ENCODE results near the gene UBR4.

Gene UBR4

DNA sequence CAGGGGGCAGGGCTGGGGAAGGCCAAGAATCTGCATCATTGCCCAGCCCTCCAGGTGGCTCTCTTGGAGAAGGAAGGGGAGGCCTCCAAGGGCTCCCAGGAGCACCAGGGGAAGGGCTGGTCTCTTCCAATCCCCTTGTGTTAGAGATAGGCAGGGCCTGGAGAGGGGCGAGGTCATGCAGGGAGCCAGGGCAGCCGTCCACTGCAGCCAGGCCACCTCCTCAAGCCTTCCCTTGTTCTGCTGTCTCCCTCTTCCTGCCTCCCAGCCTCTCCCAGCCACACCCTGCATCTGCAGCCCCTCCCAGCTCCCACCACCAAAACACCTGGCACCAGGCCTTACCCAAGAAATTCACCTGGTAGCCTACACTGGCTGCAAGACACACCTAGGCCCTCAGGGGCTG is 148.3 kb downstream of the UBR4 start:
- Histone ChIP-seq H3K23ac (ENCODE audit: low read length) (no peak overlapping the region), H3K4me1 (ENCODE audit: control insufficient read depth, low read depth, low read length) (no peaks in the 10 kb centered on the region), H3K79me2 (ENCODE audit: control insufficient read depth, insufficient read depth, low read length) (no peaks in the 10 kb centered on the region), H3K4me2 (ENCODE audit: low read length) (no peak overlapping the region), H4K5ac (ENCODE audit: low read length) (no peak overlapping the region), H2BK120ac (ENCODE audit: low read depth, low read length) (no peak overlapping the region), H3K79me1 (ENCODE audit: low read length) (no peaks in the 10 kb centered on the region), H3K36me3 (ENCODE audit: control insufficient read depth, insufficient read depth, low read length) (no peaks in the 10 kb centered on the region), H3K56ac (ENCODE audit: low read length) (no peak overlapping the region), H2AK5ac (ENCODE audit: low read length) (no peak overlapping the region), H3K18ac (ENCODE audit: low read length) (no peak overlapping the region), H3K27me3 (ENCODE audit: insufficient read depth, low read length, poor library complexity) (no peaks in the 10 kb centered on the region), H4K8ac (ENCODE audit: low read depth, low read length) (no peak overlapping the region), H3K4me3 (ENCODE audit: low read length) (no peak overlapping the region), H3K9ac (ENCODE audit: low read length) (no peak overlapping the region), H2BK5ac (ENCODE audit: low read length) (no peak overlapping the region), H2BK15ac (replicated peaks; ENCODE audit: low read depth) (no peak overlapping the region), H3K4ac (ENCODE audit: low read depth, low read length) (no peak overlapping the region), H3K27ac (ENCODE audit: low read depth, low read length) (no peak overlapping the region)
- no CpG with 5 or more reads among the region's 2 CpGs for WGBS (ENCODE audit: extremely low coverage, insufficient coverage, low lambda C conversion rate)
- DNase-seq: no peak

DNA sequence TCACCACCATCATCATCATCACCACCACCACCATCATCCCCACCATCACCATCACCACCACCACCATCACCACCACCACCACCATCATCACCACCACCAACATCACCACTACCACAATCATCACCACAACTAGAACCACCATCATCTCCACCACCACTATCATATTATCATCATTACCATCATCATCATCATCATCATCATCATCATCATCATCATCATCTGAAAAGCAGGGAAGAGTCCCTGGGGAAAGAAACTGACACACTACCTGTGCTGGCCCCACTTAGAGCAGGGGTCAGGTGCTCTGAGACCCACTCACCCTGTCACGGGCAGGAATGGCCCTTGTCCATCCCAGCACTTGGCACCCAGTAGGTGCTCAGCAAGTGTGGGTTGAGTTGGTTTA is 148.7 kb downstream of the UBR4 start:
- no peak overlapping the region for H4K5ac ChIP-seq (ENCODE audit: low read length)
- no peak overlapping the region for H3K9ac ChIP-seq (ENCODE audit: low read length)
- no peak overlapping the region for H4K8ac ChIP-seq (ENCODE audit: low read depth, low read length)
- no peak overlapping the region for H2BK15ac ChIP-seq (replicated peaks; ENCODE audit: low read depth)
- no peak overlapping the region for H3K4ac ChIP-seq (ENCODE audit: low read depth, low read length)
- H2AK5ac ChIP-seq (ENCODE audit: low read length): no peak overlapping the region
- H3K23ac ChIP-seq (ENCODE audit: low read length): no peak overlapping the region
- no peak overlapping the region for H3K4me2 ChIP-seq (ENCODE audit: low read length)
- no peak overlapping the region for H3K56ac ChIP-seq (ENCODE audit: low read length)
- no CpG with 5 or more reads among the region's 1 CpG for WGBS (ENCODE audit: extremely low coverage, insufficient coverage, low lambda C conversion rate)
- no peaks in the 10 kb centered on the region for H3K36me3 ChIP-seq (ENCODE audit: control insufficient read depth, insufficient read depth, low read length)
- no peak overlapping the region for H3K18ac ChIP-seq (ENCODE audit: low read length)
- H3K4me3 ChIP-seq (ENCODE audit: low read length): no peak overlapping the region
- H3K27me3 ChIP-seq (ENCODE audit: insufficient read depth, low read length, poor library complexity): no peaks in the 10 kb centered on the region
- no peaks in the 10 kb centered on the region for H3K4me1 ChIP-seq (ENCODE audit: control insufficient read depth, low read depth, low read length)
- H2BK120ac ChIP-seq (ENCODE audit: low read depth, low read length): no peak overlapping the region
- no peak overlapping the region for H3K27ac ChIP-seq (ENCODE audit: low read depth, low read length)
- H2BK5ac ChIP-seq (ENCODE audit: low read length): no peak overlapping the region
- H3K79me2 ChIP-seq (ENCODE audit: control insufficient read depth, insufficient read depth, low read length): no peaks in the 10 kb centered on the region
- no peak for DNase-seq
- no peaks in the 10 kb centered on the region for H3K79me1 ChIP-seq (ENCODE audit: low read length)

DNA sequence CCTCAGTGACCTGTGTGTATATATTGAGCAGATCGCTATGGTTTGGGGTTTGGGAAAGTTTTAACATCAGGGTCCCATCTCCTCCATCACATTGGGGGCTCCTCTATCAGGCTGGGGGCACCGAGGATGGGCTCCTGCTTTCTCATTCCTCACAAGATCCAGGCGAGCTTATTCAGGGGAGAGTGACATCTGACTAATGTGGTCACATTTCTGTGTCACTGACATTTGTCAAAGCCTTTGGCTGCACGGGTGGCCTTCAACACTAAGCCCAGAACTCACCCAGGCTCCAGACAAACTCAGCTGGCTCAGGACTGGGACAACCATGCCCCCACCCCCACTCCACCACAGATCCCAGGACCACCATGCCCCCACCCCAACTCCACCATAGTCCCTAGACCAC is 150.3 kb downstream of the UBR4 start:
- no peak overlapping the region for H3K56ac ChIP-seq (ENCODE audit: low read length)
- H4K5ac ChIP-seq (ENCODE audit: low read length): no peak overlapping the region
- H3K9ac ChIP-seq (ENCODE audit: low read length): no peak overlapping the region
- no CpG with 5 or more reads among the region's 4 CpGs for WGBS (ENCODE audit: extremely low coverage, insufficient coverage, low lambda C conversion rate)
- H3K23ac ChIP-seq (ENCODE audit: low read length): no peak overlapping the region
- no peak overlapping the region for H3K4me2 ChIP-seq (ENCODE audit: low read length)
- no peak overlapping the region for H2AK5ac ChIP-seq (ENCODE audit: low read length)
- no peak overlapping the region for H4K8ac ChIP-seq (ENCODE audit: low read depth, low read length)
- H2BK15ac ChIP-seq (replicated peaks; ENCODE audit: low read depth): no peak overlapping the region
- no peak for DNase-seq
- no peaks in the 10 kb centered on the region for H3K27me3 ChIP-seq (ENCODE audit: insufficient read depth, low read length, poor library complexity)
- H2BK120ac ChIP-seq (ENCODE audit: low read depth, low read length): no peak overlapping the region
- H3K79me1 ChIP-seq (ENCODE audit: low read length): no peaks in the 10 kb centered on the region
- H3K18ac ChIP-seq (ENCODE audit: low read length): no peak overlapping the region
- H3K27ac ChIP-seq (ENCODE audit: low read depth, low read length): no peak overlapping the region
- H3K36me3 ChIP-seq (ENCODE audit: control insufficient read depth, insufficient read depth, low read length): no peaks in the 10 kb centered on the region
- H3K79me2 ChIP-seq (ENCODE audit: control insufficient read depth, insufficient read depth, low read length): no peaks in the 10 kb centered on the region
- no peaks in the 10 kb centered on the region for H3K4me1 ChIP-seq (ENCODE audit: control insufficient read depth, low read depth, low read length)
- H3K4me3 ChIP-seq (ENCODE audit: low read length): no peak overlapping the region
- H2BK5ac ChIP-seq (ENCODE audit: low read length): no peak overlapping the region
- no peak overlapping the region for H3K4ac ChIP-seq (ENCODE audit: low read depth, low read length)

DNA sequence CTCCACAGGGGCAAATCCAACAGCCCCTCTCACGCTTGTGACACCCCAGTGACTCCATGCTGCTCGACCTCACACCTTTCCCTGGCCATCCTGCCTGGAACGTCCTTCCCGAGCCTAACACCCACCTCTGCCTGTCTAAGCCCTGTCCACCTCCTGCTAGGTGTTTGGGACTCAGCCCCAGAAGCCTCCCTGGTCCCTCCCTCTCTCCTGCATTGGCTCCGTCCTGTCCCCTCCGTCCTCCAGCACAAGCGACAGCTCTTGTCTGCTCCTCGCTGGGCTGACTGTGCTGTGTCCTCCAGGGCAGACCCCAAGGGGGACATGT is 151.6 kb downstream of the UBR4 start:
- no peak overlapping the region for H3K4ac ChIP-seq (ENCODE audit: low read depth, low read length)
- H3K79me1 ChIP-seq (ENCODE audit: low read length): no peaks in the 10 kb centered on the region
- no peak overlapping the region for H2BK15ac ChIP-seq (replicated peaks; ENCODE audit: low read depth)
- H3K9ac ChIP-seq (ENCODE audit: low read length): no peak overlapping the region
- H3K27me3 ChIP-seq (ENCODE audit: insufficient read depth, low read length, poor library complexity): no peaks in the 10 kb centered on the region
- no peak overlapping the region for H4K8ac ChIP-seq (ENCODE audit: low read depth, low read length)
- no CpG with 5 or more reads among the region's 8 CpGs for WGBS (ENCODE audit: extremely low coverage, insufficient coverage, low lambda C conversion rate)
- H3K18ac ChIP-seq (ENCODE audit: low read length): no peak overlapping the region
- no peak overlapping the region for H2BK120ac ChIP-seq (ENCODE audit: low read depth, low read length)
- H3K79me2 ChIP-seq (ENCODE audit: control insufficient read depth, insufficient read depth, low read length): no peaks in the 10 kb centered on the region
- no peak overlapping the region for H3K27ac ChIP-seq (ENCODE audit: low read depth, low read length)
- no peak overlapping the region for H2BK5ac ChIP-seq (ENCODE audit: low read length)
- no peak overlapping the region for H2AK5ac ChIP-seq (ENCODE audit: low read length)
- no peak overlapping the region for H3K23ac ChIP-seq (ENCODE audit: low read length)
- H3K4me2 ChIP-seq (ENCODE audit: low read length): no peak overlapping the region
- H4K5ac ChIP-seq (ENCODE audit: low read length): no peak overlapping the region
- H3K56ac ChIP-seq (ENCODE audit: low read length): no peak overlapping the region
- no peaks in the 10 kb centered on the region for H3K36me3 ChIP-seq (ENCODE audit: control insufficient read depth, insufficient read depth, low read length)
- no peak overlapping the region for H3K4me3 ChIP-seq (ENCODE audit: low read length)
- no peaks in the 10 kb centered on the region for H3K4me1 ChIP-seq (ENCODE audit: control insufficient read depth, low read depth, low read length)
- DNase-seq: no peak

DNA sequence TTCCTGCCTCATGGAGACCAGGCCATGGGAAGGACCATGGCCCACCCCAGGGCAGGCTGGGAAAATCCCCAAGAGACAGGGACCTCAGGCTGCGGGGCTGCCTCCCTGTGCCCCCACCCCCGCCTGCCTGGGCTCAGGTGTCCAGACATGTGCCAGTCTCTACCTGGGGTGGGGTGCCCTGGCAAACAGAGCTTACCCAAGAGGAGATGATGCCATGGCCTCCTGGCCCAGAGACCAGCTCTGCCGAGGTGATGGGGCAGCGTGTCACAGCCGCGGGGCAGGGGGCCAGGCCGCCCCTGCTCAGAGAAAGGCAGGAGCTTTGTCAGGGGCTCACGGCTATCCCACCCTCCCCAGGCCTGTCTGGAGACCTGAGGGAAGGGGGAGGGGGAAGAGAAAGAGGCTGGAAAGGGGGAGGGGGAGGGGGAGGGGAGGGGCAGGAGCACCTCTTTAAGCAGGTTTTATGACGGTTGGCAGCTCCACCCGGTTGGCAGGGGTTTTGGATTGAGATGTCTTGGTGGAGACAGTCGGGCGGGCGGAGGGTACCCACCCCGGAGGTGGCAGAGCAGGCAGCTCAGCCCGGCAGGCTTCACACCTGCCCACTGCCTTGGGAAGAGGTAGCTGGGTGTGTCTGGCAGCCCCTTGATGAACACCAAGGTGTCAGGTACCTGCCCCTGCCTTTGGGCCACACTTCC is 152.1 kb downstream of the UBR4 start:
- Histone ChIP-seq H3K4me3 (ENCODE audit: low read length) (no peak overlapping the region), H3K4me1 (ENCODE audit: control insufficient read depth, low read depth, low read length) (no peaks in the 10 kb centered on the region), H2BK5ac (ENCODE audit: low read length) (no peak overlapping the region), H3K23ac (ENCODE audit: low read length) (no peak overlapping the region), H2AK5ac (ENCODE audit: low read length) (no peak overlapping the region), H3K79me2 (ENCODE audit: control insufficient read depth, insufficient read depth, low read length) (no peaks in the 10 kb centered on the region), H2BK120ac (ENCODE audit: low read depth, low read length) (no peak overlapping the region), H3K18ac (ENCODE audit: low read length) (no peak overlapping the region), H3K27ac (ENCODE audit: low read depth, low read length) (no peak overlapping the region), H2BK15ac (replicated peaks; ENCODE audit: low read depth) (no peak overlapping the region), H3K79me1 (ENCODE audit: low read length) (no peaks in the 10 kb centered on the region), H3K27me3 (ENCODE audit: insufficient read depth, low read length, poor library complexity) (no peaks in the 10 kb centered on the region), H4K5ac (ENCODE audit: low read length) (no peak overlapping the region), H3K56ac (ENCODE audit: low read length) (no peak overlapping the region), H3K9ac (ENCODE audit: low read length) (no peak overlapping the region), H4K8ac (ENCODE audit: low read depth, low read length) (no peak overlapping the region), H3K4ac (ENCODE audit: low read depth, low read length) (no peak overlapping the region), H3K36me3 (ENCODE audit: control insufficient read depth, insufficient read depth, low read length) (no peaks in the 10 kb centered on the region), H3K4me2 (ENCODE audit: low read length) (no peak overlapping the region)
- WGBS (ENCODE audit: extremely low coverage, insufficient coverage, low lambda C conversion rate): no CpG with 5 or more reads among the region's 15 CpGs
- peak; percentile 27 for DNase-seq

DNA sequence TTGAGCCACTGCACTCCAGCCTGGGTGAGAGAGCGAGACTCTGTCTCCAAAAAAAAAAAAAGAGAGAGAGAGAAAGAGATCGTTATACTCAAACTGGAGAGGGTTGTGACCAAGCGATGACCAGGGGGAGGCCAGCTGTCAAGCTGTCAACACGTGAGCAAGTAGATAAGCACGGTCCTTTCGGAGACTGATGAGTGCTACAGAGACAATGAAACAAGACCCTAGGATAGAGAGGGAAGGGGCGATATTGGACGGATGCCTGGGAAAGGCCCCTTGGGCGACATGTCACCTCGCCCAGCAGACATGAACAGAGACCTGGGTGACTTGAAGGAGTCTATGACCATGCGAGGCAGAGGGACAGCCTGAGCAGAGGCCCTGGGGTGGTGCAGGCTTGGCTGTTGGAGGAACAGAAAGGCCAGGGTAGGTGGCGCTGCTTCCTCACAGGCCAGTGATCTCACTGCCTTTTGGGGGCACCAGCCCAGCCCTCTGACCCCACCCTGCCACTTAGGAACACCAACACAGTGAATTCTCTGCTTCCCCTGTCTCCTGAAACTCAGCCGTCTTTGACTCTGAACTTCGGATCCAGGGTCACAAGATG is 152.8 kb downstream of the UBR4 start:
- Histone ChIP-seq H3K4me1 (ENCODE audit: control insufficient read depth, low read depth, low read length) (no peaks in the 10 kb centered on the region), H3K18ac (ENCODE audit: low read length) (no peak overlapping the region), H3K56ac (ENCODE audit: low read length) (no peak overlapping the region), H3K4me3 (ENCODE audit: low read length) (no peak overlapping the region), H4K5ac (ENCODE audit: low read length) (no peak overlapping the region), H3K4ac (ENCODE audit: low read depth, low read length) (no peak overlapping the region), H3K27me3 (ENCODE audit: insufficient read depth, low read length, poor library complexity) (no peaks in the 10 kb centered on the region), H3K9ac (ENCODE audit: low read length) (no peak overlapping the region), H3K36me3 (ENCODE audit: control insufficient read depth, insufficient read depth, low read length) (no peaks in the 10 kb centered on the region), H3K4me2 (ENCODE audit: low read length) (no peak overlapping the region), H2BK120ac (ENCODE audit: low read depth, low read length) (no peak overlapping the region), H2BK15ac (replicated peaks; ENCODE audit: low read depth) (no peak overlapping the region), H3K79me2 (ENCODE audit: control insufficient read depth, insufficient read depth, low read length) (no peaks in the 10 kb centered on the region), H3K23ac (ENCODE audit: low read length) (no peak overlapping the region), H2AK5ac (ENCODE audit: low read length) (no peak overlapping the region), H2BK5ac (ENCODE audit: low read length) (no peak overlapping the region), H3K27ac (ENCODE audit: low read depth, low read length) (no peak overlapping the region), H3K79me1 (ENCODE audit: low read length) (no peaks in the 10 kb centered on the region), H4K8ac (ENCODE audit: low read depth, low read length) (no peak overlapping the region)
- no CpG with 5 or more reads among the region's 14 CpGs for WGBS (ENCODE audit: extremely low coverage, insufficient coverage, low lambda C conversion rate)
- no peak for DNase-seq

Measured in mesendoderm (in vitro differentiated cells).